HG02840 (cell line): ENCODE results near the gene STK24.
"Not testable (repeated sequence)": the region's sequence is repeated elsewhere in the genome, so short reads cannot be mapped to it uniquely, and the experiment has no call there.

Experiments
- ATAC-seq: cut with Tn5 transposase; IDR thresholded peaks from one replicate; pipeline ENCODE4 v1.9.1; 2021; ENCODE audit warnings: mild to moderate bottlenecking, moderate library complexity, moderate number of reproducible peaks; ENCODE audit not compliant: unreplicated experiment, low FRiP score

STK24 gene

GRCh38 chr13:98422046-98422445, 154.9 kb downstream of the STK24 start:
- ATAC-seq: no peak

- ATAC-seq: no peak
These were observed 156.2 kb downstream of the STK24 start for GRCh38 chr13:98420554-98421175.

DNA sequence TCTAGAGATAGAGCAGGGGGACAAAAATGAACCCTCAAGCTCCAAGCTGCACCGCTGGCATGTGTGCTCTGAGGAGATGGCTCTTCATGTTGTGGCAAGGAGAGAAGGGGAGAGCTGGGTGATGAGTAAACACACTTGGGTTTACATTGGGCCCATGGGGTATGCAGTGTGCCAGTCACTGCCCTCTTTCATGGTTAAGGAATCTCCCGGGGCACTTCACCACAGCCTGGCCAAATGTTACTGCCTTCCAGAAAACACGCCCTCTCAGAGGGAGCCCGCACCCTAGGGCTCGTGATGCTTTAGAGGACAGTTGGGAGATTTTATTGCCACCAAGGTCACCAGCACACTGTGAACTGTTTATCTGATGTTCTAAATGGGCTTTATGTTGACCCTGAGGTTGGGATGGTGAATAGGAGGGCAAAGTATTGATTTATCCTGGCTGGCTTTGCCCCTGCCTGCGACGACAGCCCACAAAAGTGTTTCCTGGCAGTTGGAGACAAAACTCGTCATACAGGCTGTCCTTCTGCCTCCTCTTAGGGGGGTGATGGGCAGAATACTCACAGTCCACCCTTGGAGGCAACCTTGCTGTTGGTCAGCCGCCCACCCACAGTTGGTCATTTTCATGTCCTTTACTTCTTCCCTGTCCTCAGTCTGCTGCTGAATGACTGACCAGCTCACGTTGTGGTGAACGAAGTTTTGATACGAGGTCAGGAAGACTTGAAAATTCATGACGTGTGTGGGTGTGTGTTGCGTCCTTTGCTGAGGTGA, 156.9 kb downstream of the STK24 start:
- no peak for ATAC-seq

DNA sequence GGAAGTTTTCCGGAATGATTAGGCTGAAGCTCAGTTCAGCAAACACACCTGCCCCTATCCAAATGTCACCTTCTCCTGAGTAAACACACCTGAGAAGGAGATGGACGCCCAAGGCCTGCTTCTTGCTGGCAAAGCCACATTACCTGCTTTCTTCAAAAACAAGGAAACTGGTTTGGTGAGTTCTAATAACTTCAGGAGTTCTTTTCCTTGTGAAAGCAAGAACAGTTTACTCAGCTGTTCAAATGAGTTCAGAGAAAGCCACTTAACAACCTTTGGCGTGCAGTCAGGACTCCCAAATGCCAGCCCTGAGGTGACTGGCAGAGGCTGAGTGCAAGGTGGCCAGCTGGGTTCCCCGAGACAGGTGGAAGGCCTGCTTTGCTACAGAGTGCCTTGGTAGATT, 160.5 kb downstream of the STK24 start:
- no peak for ATAC-seq

DNA sequence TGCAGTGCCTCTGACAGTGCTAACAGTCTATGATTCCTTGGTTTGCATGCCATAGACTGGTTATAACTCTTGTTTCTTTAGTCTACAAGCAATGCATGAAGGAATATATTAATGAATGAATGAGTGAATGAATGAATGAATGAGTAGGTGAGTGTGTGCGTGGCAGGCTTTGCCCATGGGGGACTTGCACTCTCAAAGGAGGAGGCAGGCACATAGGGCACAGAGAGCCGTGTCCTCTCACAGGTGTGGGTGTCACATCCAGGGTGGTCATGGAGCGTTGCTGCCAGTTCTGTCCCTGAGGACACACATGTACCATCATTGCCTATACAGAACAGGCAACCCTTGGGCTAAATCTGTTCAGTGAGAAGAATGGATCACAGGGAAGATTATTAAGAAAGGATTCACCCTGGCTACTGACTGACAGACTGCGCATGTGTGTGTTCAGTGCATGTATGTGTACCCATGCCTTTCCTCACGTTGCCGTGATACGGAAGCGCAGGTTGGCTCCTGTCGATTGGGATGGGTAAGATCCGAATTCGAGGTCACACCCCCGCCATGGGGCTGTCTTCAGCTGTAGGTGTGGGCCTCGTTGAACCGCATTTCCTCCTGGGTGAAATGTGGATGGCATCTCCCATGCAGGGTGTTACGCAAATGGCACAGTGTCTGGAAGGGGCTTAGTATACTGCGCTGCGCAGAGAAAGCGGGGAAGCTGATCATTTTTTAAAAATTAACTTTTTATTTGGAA, 161.4 kb downstream of the STK24 start:
- no peak for ATAC-seq

GRCh38 chr13:98413796-98414195, 163.1 kb downstream of the STK24 start:
- ATAC-seq: no peak

GRCh38 chr13:98413278-98413677, 163.6 kb downstream of the STK24 start:
- not testable (repeated sequence) for ATAC-seq

DNA sequence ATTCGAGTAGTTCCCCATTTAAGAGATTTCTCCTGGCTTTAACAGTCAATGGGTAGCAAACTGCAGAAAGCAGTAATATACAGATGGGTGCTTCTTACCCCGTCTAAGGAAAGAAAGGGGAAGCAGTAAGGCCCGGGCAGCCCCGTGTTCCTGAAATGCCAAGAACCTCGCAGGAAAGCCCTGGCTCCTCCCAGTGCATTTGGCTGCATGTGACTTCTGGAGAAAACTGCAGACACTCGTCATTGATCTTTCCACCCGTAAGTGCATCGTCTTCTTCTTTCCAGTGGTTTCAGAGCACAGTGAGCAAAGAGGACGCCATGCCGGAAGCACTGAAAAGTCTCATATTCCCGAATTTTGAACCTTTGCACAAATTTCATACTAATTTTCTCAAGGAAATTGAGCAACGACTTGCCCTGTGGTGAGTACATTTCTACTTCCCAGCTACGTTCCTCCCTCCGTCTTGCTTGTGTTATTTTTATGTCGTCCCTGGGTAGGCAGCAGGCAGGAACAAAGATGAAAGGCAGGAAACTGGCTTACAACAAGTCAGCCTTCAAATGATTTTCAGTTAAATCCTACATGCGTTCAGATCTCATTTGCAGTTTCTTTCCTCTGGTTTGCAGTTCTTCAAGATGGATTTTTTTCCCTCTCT, 165.2 kb downstream of the STK24 start:
- ATAC-seq: no peak

GRCh38 chr13:98411013-98411412, 165.9 kb downstream of the STK24 start:
- ATAC-seq: no peak

- ATAC-seq: no peak
These were observed 166.3 kb downstream of the STK24 start for GRCh38 chr13:98410612-98411011.

- no peak for ATAC-seq
These were observed 167.6 kb downstream of the STK24 start for GRCh38 chr13:98409281-98409680.

DNA sequence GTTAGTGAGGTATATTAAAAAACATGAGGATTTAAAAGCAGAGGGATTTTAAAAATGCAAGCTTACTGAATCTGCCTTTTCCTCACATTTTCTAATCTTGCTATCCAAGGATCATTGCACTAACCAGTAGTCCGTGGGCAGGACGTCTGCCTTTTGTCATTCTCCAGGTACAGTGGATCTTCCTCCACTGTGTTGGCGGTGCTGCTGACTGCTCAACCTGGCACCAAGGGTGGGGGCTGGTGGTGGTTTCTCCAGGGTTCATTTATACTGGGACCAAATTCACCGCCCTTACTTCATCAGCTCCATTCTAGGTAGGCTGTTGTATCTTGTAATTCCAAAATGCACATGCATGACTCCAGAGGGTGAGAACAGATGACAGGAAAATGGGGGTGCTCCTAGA, 169.3 kb downstream of the STK24 start:
- no peak for ATAC-seq

DNA sequence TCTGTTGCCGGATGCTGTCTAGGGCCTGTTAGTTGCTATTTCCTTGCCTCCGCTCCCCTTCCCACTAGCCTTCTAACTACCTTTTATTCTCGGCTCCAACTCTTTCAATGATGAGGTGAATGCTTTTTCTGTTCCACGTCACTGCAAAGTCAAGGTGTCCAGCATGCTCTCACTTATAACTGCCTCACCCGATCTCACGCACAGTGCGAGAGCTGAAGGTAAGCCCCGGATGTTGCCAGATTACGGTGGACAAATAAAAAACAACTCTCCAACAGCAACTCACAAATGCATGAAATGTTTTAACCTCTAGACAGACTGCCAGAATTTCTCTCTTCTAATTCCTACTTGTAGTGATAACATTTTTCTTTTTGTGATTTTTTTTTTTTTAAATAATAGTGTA, 169.9 kb downstream of the STK24 start:
- ATAC-seq: no peak

DNA sequence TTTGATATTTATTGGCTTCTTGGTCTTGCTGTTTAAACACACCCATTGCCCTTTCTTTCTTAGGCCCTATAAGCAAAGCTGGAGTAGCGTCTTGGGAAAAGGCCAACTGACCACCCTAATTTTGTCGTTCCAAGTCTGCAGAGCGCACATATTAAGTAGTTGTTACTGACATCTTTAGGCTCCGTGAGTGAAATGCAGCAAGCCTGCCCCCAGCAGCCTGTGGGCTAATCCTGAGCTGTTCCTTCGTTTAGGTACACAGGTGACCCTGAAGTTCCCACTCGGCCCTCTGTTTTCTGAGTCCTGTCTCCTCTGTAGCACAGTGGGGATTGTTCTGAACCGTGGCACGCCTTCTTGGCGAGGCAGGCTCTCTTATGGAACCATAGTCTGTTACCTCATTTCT, 170.5 kb downstream of the STK24 start:
- ATAC-seq: no peak

DNA sequence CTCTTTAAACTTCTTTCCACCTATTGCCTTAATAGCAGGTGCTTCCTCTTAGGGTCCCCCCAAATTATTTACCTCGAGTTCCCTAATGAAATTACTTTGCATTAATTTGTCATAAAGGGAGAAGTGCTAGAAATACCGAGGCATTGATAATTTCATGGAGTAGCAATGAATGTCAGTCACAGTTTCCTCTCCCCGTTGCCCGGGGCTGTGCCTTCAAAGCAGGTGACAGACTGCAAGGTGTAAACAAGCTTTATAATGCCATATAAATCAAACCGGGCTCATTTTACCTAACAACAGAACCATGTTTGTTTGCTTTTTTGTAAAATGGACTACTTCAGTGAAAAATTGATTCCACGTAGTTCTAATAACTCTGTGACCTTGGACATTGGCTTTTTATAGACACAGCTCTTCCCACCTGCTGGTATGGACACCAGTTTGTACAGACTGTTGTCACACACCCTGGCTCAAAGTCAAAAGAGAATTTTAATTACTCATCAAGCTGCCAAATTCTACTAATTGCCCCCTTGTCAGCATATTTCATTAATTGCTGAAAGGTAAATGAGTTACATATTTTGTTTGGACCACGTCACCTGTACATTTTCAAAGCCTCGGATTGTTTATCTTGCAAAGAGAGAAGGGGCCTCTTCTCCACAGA, 171.1 kb downstream of the STK24 start:
- ATAC-seq: no peak

GRCh38 chr13:98405107-98405571, 171.8 kb downstream of the STK24 start:
- no peak for ATAC-seq

- no peak for ATAC-seq
These were observed 173.8 kb downstream of the STK24 start for GRCh38 chr13:98403076-98403475.

GRCh38 chr13:98401934-98402333, 175.0 kb downstream of the STK24 start:
- ATAC-seq: no peak

- no peak for ATAC-seq
These were observed 177.2 kb downstream of the STK24 start for GRCh38 chr13:98399756-98400155.

- ATAC-seq: no peak
These were observed 178.3 kb downstream of the STK24 start for GRCh38 chr13:98398581-98398980.
